Fibroblast of peridontal ligament (primary cell): ENCODE data around the gene RHOBTB1.
A peak's percentile ranks its signal among the peaks of the same experiment; 100 is the strongest.
"Not testable (repeated sequence)": the region's sequence is repeated elsewhere in the genome, so short reads cannot be mapped to it uniquely, and the experiment has no call there.

Experiments
- DNase-seq: peaks from one replicate; pipeline ENCODE4 v3.0.0-alpha.2; 2010; ENCODE audit errors: extremely low read depth

Gene RHOBTB1

GRCh38 chr10:60868946-60869345 is 75.0 kb downstream of the RHOBTB1 start:
- no peak for DNase-seq

DNA sequence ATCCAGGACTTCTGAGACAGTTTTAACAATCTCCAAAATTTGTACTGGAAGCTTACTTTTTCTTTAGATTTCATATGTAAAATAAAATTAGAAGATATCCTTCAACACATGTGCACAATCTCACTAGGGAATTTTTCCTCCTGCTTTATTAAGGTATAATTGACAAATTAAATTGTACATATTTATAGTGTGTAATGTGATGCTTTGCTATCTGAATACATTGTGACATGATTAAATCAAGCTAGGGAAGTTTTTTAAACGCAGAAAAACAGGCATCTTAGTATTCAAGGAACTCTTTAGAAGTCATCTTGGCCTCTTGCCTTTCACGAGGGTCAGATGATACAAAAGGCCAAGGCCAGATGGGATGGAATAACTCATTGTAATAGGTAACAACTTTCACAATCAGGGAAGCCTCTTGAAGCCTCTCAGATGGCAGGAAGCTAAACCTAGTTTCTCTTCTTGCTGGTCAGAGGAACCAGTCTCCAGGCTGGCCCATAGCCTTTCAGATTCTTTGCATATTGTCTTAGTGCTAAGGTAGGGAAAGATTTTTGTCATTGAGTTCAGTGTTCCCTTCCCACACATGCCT is 78.7 kb downstream of the RHOBTB1 start:
- DNase-seq: no peak

DNA sequence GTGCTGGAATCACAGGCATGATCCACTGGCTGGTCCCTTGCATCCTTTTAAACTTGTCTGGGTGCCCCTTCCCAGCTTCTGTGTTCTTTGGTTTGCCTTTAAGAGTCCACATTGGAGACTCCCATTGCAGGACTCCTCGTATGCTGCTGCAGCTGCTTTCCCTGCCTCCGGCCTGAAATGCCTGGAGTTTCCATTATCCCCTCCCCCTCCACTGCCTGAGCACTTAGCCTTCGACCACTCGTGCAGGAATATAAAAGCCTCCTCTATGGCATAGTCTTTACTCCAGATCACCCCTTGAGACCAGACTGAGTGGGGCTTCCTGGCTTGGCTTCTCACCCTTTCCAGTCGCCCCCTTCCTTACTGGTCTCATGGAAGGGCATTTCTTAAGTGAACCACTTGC is 80.2 kb downstream of the RHOBTB1 start:
- DNase-seq: no peak

- DNase-seq: no peak
Observed at GRCh38 chr10:60862517-60862916, 81.5 kb downstream of the RHOBTB1 start.

DNA sequence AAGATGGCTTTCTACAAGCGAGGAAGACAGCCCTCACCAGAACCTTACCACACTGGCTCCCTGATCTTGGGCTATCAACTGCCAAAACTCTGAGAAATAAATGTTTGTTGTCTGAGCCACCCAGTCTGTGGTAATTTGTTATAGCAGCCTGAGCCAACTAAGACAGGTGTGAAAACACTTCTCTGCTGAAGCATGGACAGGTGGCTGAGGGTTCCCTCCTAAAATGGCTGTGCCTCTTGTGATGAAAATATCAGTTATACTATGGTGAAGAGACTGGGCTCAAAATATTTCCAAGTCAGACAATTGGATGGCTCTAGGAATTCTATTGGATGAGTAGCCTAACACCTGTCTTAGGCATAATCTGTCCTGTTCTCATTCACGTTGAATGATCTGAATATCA is 87.6 kb downstream of the RHOBTB1 start:
- no peak for DNase-seq

DNA sequence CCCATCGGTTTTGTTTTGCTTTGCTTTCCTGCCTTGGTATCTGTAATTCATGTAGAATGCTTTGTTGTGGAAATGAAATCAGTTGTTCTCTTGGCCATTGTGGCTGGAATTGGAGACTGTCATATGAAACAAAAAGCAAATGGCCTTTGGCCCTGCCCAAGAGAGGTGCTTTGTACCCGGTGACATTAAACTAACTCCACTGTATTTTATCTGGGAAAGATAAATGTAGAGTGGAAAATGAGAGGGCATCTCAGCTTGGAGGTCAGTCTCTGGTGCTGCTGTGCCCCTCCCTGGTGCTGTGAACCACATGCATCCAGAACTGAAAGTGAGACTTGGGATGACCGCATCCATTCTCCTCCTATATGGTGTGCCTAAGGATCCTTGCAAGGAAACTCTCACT is 90.3 kb downstream of the RHOBTB1 start:
- DNase-seq: no peak

- DNase-seq: peak; percentile 35
Observed at GRCh38 chr10:60853107-60853506, 90.9 kb downstream of the RHOBTB1 start.

- no peak for DNase-seq
Observed at GRCh38 chr10:60849740-60850139, 94.2 kb downstream of the RHOBTB1 start.

GRCh38 chr10:60849217-60849616 is 94.8 kb downstream of the RHOBTB1 start:
- DNase-seq: no peak

GRCh38 chr10:60848680-60849079 is 95.3 kb downstream of the RHOBTB1 start:
- no peak for DNase-seq

DNA sequence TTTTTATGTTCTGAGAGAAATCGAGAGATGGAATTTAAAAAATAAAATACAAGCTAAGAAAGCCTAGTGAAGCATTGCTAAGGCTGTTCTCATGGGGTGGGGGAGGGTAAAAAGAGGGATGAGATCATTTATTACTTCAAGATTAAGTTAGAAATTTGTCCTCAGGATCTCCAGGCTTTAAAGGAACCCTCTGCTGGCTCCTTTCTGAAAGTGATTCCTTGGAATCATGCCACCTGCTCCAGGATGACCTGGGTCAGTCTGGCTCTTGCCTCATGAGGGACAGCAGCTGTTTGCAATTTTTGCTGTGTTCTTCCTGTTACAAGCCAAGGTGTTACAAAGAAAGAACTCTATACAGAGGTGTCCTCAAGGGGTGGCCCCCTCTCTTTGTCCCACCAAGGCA is 95.9 kb downstream of the RHOBTB1 start:
- DNase-seq: peak; percentile 53

DNA sequence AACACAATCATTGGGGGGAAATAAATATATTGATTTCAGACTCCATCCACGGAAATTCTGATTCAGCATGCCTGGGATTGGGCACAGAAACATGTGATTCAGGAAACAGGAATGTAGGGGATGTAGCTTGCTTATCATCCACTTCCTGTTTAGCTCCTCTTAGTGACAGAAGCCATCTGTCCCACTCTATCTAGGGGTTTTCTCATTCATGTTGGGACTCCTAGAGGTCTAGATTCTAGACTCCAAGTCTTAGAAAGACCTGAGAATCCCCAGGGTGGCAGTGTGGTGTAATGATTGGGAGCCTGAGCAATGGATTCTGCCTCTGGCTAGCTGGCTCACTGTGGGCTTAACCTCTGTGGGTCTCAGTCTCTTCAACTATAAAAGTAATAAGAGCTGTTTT is 97.8 kb downstream of the RHOBTB1 start:
- peak; percentile 33 for DNase-seq

DNA sequence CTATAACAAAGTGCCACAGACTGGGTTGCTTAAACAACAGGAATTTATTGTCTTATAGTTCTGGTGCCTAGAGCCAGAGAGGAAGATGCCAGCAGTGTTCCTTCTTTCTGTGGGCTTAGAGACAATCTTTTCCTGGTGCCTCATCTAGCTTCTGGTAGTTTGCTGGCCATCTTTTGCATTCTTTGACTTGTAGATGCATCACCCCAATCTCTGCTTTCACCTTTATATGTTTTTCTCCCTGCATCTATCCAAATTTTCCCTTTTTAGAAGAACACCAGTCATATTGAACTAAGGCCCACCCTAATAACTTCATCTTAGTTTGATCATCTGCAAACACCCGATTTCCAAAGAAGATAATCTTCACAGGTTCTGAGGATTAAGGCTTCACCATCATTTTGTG is 98.9 kb downstream of the RHOBTB1 start:
- no peak for DNase-seq

DNA sequence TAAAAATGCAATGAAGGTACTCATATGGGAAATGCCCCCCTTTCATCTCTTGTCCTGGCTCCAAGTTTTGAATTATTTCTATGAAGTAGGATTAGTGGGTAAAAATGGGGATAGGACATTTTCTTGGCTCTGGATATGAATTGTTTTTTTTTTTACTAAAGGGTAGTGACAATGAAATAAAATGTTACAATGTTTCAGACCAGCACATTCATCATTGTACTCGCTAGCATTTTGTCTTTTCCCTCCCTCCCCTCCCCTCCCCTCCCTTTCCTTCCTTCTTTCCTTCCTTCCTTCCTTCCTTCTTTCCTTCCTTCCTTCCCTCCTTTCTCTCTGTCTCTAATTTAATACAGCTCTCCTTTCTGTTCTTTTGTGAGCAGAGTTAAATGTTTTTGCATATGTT is 101.3 kb downstream of the RHOBTB1 start:
- DNase-seq: no peak

- DNase-seq: not testable (repeated sequence)
Observed at GRCh38 chr10:60841227-60841626, 102.8 kb downstream of the RHOBTB1 start.

DNA sequence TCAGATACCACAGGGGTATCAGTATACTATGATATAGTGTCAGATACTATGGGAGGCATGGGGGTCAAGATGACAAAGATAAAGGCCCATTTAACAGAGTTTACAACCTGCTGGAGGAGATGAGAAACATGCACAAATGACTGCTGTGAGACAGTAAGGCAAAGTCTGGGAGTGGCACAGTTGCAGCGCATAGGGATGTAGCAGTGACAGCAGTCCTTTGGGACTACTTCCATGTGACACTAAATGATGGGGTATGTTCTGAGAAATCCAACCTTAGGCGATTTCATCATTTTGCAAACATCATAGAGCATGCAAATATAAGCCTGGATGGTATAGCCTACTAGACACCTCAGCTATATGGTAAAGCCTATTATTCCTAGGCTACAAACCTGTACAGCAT is 108.9 kb downstream of the RHOBTB1 start:
- DNase-seq: no peak

DNA sequence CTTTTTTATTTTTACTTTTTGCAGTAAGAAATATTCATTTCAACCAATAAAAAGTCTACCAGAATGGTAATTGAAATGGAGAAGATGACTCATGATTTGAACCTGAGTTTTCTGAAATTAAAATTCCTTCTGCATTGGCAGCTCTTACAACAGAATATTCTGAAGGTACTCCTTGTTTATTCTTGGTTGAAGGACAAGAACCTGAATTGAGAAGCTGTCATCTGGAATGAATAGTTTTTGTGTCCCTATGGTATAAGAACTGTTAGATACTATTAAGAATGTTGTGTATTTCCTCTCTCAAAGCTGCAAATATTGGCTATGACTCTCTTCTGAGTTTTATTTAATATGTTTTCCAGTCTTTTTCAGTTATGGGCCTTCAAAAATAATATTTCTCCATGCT is 109.6 kb downstream of the RHOBTB1 start:
- DNase-seq: no peak

- DNase-seq: not testable (repeated sequence)
Observed at GRCh38 chr10:60832136-60832535, 111.8 kb downstream of the RHOBTB1 start.

GRCh38 chr10:60828489-60828852 is 115.5 kb downstream of the RHOBTB1 start:
- no peak for DNase-seq

DNA sequence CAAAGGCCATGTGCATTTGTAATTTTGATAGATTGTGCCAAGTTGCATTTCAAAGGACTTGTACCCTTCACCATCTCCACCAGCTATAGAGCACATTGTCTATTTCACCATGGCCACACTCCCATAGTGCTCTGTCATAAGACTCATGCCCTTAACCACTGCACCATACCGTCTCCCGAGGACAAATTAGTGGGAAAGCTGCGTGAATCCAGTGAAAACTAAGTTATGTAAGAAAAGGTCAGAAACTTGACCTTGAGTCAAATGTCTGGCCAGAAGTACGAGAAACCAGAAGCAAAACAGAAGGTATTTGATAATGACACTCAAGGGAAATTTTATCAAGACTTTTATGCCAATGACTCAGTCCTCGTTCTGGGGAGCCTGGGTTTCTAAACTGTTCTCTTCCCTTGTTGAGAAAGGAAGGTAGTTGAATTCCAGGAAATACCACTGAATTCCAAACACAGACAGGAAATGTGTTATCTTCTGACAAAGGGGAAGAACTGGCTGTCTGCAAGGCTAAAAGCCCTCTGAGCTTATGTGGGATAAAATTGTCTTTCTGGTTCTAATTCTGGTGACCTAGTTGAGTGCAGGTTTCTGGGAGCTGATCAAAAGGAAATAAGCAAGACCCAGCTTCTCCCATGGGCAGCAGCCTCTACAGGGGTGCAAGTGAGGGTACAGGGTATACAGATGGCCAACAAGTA is 116.0 kb downstream of the RHOBTB1 start:
- DNase-seq: peak; percentile 60

GRCh38 chr10:60825520-60825919 is 118.5 kb downstream of the RHOBTB1 start:
- DNase-seq: no peak

- no peak for DNase-seq
Observed at GRCh38 chr10:60823324-60823723, 120.7 kb downstream of the RHOBTB1 start.

- no peak for DNase-seq
Observed at GRCh38 chr10:60822809-60823208, 121.2 kb downstream of the RHOBTB1 start.

DNA sequence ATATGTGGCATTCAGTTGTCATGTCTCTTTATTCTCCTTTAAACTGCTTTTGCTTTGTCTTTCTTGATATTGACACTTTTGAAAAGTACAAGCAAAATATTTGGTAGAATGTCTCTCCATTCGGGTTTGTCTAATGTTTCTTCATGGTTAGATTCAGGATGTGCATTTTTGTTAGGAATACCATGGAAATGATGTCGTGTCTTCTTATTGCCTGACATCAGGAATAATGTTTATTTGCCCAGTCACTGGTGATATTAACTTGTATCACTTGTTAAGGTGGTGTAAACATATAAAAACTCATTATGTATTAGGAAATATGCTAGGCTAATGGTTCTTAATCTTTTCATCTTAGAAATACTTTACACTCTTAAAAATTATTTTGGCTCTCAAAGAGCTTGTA is 122.3 kb downstream of the RHOBTB1 start:
- DNase-seq: no peak
